C4-2B (cell line): ENCODE results near the gene MAS1L.

Experiments used
- ZFX ChIP-seq: fragments of 450-650 bp; IDR thresholded peaks from 2 replicates; pipeline ENCODE4 v1.6.1; 2017
- TF ChIP-seq, protein P1 (sequence below): fragments of 450-650 bp; conservative IDR thresholded peaks from 2 replicates; pipeline ENCODE4 v1.5.1; 2017; ENCODE audit warnings: mild to moderate bottlenecking

DNA sequence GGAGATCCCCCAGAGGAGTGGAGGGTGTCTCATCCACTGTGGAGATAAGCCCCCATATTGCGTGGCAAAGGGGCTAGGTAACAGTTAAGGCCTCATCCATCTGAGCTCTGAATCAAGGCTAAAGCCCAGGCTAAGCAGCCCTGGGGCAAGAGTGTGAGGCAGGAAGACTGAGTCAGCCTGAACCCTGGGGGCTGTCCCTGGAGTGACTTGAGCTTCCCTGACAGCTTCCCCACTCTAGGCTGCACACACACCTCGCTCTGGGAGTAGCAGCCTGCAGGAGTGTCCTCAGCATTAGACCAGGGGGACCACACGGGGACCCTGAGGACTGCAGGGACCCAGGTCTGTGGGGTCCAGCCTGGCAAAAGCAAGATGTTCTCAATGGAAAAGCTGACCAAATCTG lies 43.9 kb upstream of the MAS1L start:
- TF ChIP-seq, protein P1, sequence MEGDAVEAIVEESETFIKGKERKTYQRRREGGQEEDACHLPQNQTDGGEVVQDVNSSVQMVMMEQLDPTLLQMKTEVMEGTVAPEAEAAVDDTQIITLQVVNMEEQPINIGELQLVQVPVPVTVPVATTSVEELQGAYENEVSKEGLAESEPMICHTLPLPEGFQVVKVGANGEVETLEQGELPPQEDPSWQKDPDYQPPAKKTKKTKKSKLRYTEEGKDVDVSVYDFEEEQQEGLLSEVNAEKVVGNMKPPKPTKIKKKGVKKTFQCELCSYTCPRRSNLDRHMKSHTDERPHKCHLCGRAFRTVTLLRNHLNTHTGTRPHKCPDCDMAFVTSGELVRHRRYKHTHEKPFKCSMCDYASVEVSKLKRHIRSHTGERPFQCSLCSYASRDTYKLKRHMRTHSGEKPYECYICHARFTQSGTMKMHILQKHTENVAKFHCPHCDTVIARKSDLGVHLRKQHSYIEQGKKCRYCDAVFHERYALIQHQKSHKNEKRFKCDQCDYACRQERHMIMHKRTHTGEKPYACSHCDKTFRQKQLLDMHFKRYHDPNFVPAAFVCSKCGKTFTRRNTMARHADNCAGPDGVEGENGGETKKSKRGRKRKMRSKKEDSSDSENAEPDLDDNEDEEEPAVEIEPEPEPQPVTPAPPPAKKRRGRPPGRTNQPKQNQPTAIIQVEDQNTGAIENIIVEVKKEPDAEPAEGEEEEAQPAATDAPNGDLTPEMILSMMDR = no peak
- no peak for TF ChIP-seq ZFX
